HG03575 (cell line): ENCODE measurements around the gene MTREX.

Experiments used
- ATAC-seq: cut with Tn5 transposase; IDR thresholded peaks from one replicate; pipeline ENCODE4 v1.9.1; 2021; ENCODE audit not compliant: unreplicated experiment, insufficient number of reproducible peaks, low FRiP score; ENCODE audit errors: extremely low read depth

The MTREX gene

GRCh38 chr5:55370291-55370925, 62.6 kb downstream of the MTREX start:
- no peak for ATAC-seq

- ATAC-seq = no peak
Measured at GRCh38 chr5:55371145-55371544, 63.4 kb downstream of the MTREX start.

- ATAC-seq = no peak
Measured at GRCh38 chr5:55372130-55372925, 64.5 kb downstream of the MTREX start.

- no peak for ATAC-seq
Measured at GRCh38 chr5:55377810-55378209, 70.0 kb downstream of the MTREX start.

GRCh38 chr5:55383254-55383653, 75.5 kb downstream of the MTREX start:
- ATAC-seq = no peak

GRCh38 chr5:55384072-55384471, 76.3 kb downstream of the MTREX start:
- ATAC-seq = no peak

- ATAC-seq = no peak
Measured at GRCh38 chr5:55385227-55385626, 77.4 kb downstream of the MTREX start.

GRCh38 chr5:55385846-55386245, 78.1 kb downstream of the MTREX start:
- no peak for ATAC-seq

- ATAC-seq = no peak
Measured at GRCh38 chr5:55386356-55386755, 78.6 kb downstream of the MTREX start.

GRCh38 chr5:55387865-55388264, 80.1 kb downstream of the MTREX start:
- ATAC-seq = no peak

GRCh38 chr5:55391707-55392106, 83.9 kb downstream of the MTREX start:
- ATAC-seq = no peak

GRCh38 chr5:55392669-55393068, 84.9 kb downstream of the MTREX start:
- ATAC-seq = no peak

- no peak for ATAC-seq
Measured at GRCh38 chr5:55393501-55394175, 85.8 kb downstream of the MTREX start.

GRCh38 chr5:55402199-55402598, 94.4 kb downstream of the MTREX start:
- ATAC-seq = no peak

- ATAC-seq = no peak
Measured at GRCh38 chr5:55406292-55406691, 98.5 kb downstream of the MTREX start.

- ATAC-seq = no peak
Measured at GRCh38 chr5:55407059-55407684, 99.4 kb downstream of the MTREX start.

GRCh38 chr5:55407984-55408383, 100.2 kb downstream of the MTREX start:
- ATAC-seq = no peak

- no peak for ATAC-seq
Measured at GRCh38 chr5:55409775-55410174, 102.0 kb downstream of the MTREX start.

GRCh38 chr5:55410845-55411244, 103.1 kb downstream of the MTREX start:
- no peak for ATAC-seq

GRCh38 chr5:55411876-55412275, 104.1 kb downstream of the MTREX start:
- no peak for ATAC-seq
